ENCODE results near the gene CDK5R2. TPM values are rescaled to one million over a fixed set of nuclear protein-coding genes. Genes with fewer than 3 reads are reported as not detected.

Gene CDK5R2
- total and polyA plus RNA-seq, 2 donors (not counting 1 experiment from before 2014, with no cell fraction given), result 0.05 to 0.17 TPM

- no peak overlapping the region for H3K4me2 ChIP-seq (ENCODE audit: extremely low read depth, insufficient read depth, low read length)
- no peak overlapping the region for H2AFZ ChIP-seq (ENCODE audit: low read length)
- H3K27me3 ChIP-seq (ENCODE audit: control insufficient read depth, insufficient read depth, low read length), result peaks cover 10% of the 10 kb centered on the region
- no peaks in the 10 kb centered on the region for H3K4me1 ChIP-seq (ENCODE audit: control insufficient read depth, extremely low read depth, insufficient read depth, low read length)
- no peak overlapping the region for H3K9ac ChIP-seq (ENCODE audit: insufficient read depth, low read length)
- no peak overlapping the region for H3K4me3 ChIP-seq (replicated peaks in 1 of 4; ENCODE audit: control extremely low read depth in 1 of 4, insufficient read depth in 1 of 4, low read depth in 3 of 4, low read length in 4 of 4)
- DNase-seq (ENCODE audit: low read depth in 2 of 2), result no peak
- H3K9me3 ChIP-seq (ENCODE audit: control insufficient read depth, insufficient read depth, low read depth, low read length), result no peaks in the 10 kb centered on the region
- no peaks in the 10 kb centered on the region for H3K79me2 ChIP-seq (ENCODE audit: control insufficient read depth, insufficient read depth, low read length)
- H4K20me1 ChIP-seq (ENCODE audit: control insufficient read depth, extremely low read depth, insufficient read depth, low read length), result no peaks in the 10 kb centered on the region
- H3K36me3 ChIP-seq (ENCODE audit: control insufficient read depth, insufficient read depth, low read length), result no peaks in the 10 kb centered on the region
- H3K27ac ChIP-seq (ENCODE audit: insufficient read depth, low read length), result no peak overlapping the region
- TF ChIP-seq CTCF (conservative IDR thresholded peaks at IDR 0.05 in 1 of 2, IDR thresholded peaks at IDR 0.05 in 1 of 2; ENCODE audit: low read depth in 1 of 2, low read length in 2 of 2) (no peak), EZH2 (IDR thresholded peaks at IDR 0.05; ENCODE audit: low read length, missing control alignments) (no peak)
Measured at GRCh38 chr2:218946621-218947020, 12.8 kb upstream of the CDK5R2 start.

- no peaks in the 10 kb centered on the region for H3K36me3 ChIP-seq (ENCODE audit: control insufficient read depth, insufficient read depth, low read length)
- no peaks in the 10 kb centered on the region for H4K20me1 ChIP-seq (ENCODE audit: control insufficient read depth, extremely low read depth, insufficient read depth, low read length)
- H3K27ac ChIP-seq (ENCODE audit: insufficient read depth, low read length), result no peak overlapping the region
- peaks cover 25% of the 10 kb centered on the region for H3K27me3 ChIP-seq (ENCODE audit: control insufficient read depth, insufficient read depth, low read length)
- no peak overlapping the region for H3K9ac ChIP-seq (ENCODE audit: insufficient read depth, low read length)
- H3K79me2 ChIP-seq (ENCODE audit: control insufficient read depth, insufficient read depth, low read length), result no peaks in the 10 kb centered on the region
- TF ChIP-seq EZH2 (IDR thresholded peaks at IDR 0.05; ENCODE audit: low read length, missing control alignments), result no peak
- no peak for TF ChIP-seq CTCF (conservative IDR thresholded peaks at IDR 0.05 in 1 of 2, IDR thresholded peaks at IDR 0.05 in 1 of 2; ENCODE audit: low read depth in 1 of 2, low read length in 2 of 2)
- H3K4me1 ChIP-seq (ENCODE audit: control insufficient read depth, extremely low read depth, insufficient read depth, low read length), result no peaks in the 10 kb centered on the region
- H3K9me3 ChIP-seq (ENCODE audit: control insufficient read depth, insufficient read depth, low read depth, low read length), result no peaks in the 10 kb centered on the region
- H3K4me3 ChIP-seq (replicated peaks in 1 of 4; ENCODE audit: control extremely low read depth in 1 of 4, insufficient read depth in 1 of 4, low read depth in 3 of 4, low read length in 4 of 4), result no peak overlapping the region
- H3K4me2 ChIP-seq (ENCODE audit: extremely low read depth, insufficient read depth, low read length), result no peak overlapping the region
- no peak for DNase-seq (ENCODE audit: low read depth in 2 of 2)
- no peak overlapping the region for H2AFZ ChIP-seq (ENCODE audit: low read length)
Measured at GRCh38 chr2:218952160-218952559, 7.3 kb upstream of the CDK5R2 start.

GRCh38 chr2:218953366-218953954 is 6.0 kb upstream of the CDK5R2 start:
- H3K9me3 ChIP-seq (ENCODE audit: control insufficient read depth, insufficient read depth, low read depth, low read length), result no peaks in the 10 kb centered on the region
- no peaks in the 10 kb centered on the region for H3K4me1 ChIP-seq (ENCODE audit: control insufficient read depth, extremely low read depth, insufficient read depth, low read length)
- no peak for DNase-seq (ENCODE audit: low read depth in 2 of 2)
- H3K36me3 ChIP-seq (ENCODE audit: control insufficient read depth, insufficient read depth, low read length), result no peaks in the 10 kb centered on the region
- no peaks in the 10 kb centered on the region for H4K20me1 ChIP-seq (ENCODE audit: control insufficient read depth, extremely low read depth, insufficient read depth, low read length)
- H2AFZ ChIP-seq (ENCODE audit: low read length), result no peak overlapping the region
- TF ChIP-seq CTCF (conservative IDR thresholded peaks at IDR 0.05 in 1 of 2, IDR thresholded peaks at IDR 0.05 in 1 of 2; ENCODE audit: low read depth in 1 of 2, low read length in 2 of 2) (no peak), EZH2 (IDR thresholded peaks at IDR 0.05; ENCODE audit: low read length, missing control alignments) (no peak)
- H3K27me3 ChIP-seq (ENCODE audit: control insufficient read depth, insufficient read depth, low read length), result peaks cover 36% of the 10 kb centered on the region
- no peak overlapping the region for H3K27ac ChIP-seq (ENCODE audit: insufficient read depth, low read length)
- H3K4me2 ChIP-seq (ENCODE audit: extremely low read depth, insufficient read depth, low read length), result no peak overlapping the region
- no peak overlapping the region for H3K4me3 ChIP-seq (replicated peaks in 1 of 4; ENCODE audit: control extremely low read depth in 1 of 4, insufficient read depth in 1 of 4, low read depth in 3 of 4, low read length in 4 of 4)
- no peak overlapping the region for H3K9ac ChIP-seq (ENCODE audit: insufficient read depth, low read length)
- H3K79me2 ChIP-seq (ENCODE audit: control insufficient read depth, insufficient read depth, low read length), result no peaks in the 10 kb centered on the region

All from fibroblast of lung (primary cell).